Pancreas (tissue), 10 donors: Measurements from ENCODE around the gene CFAP299. TPM values are rescaled to one million over a fixed set of nuclear protein-coding genes. Genes with fewer than 3 reads are reported as not detected.
A peak's percentile ranks its signal among the peaks of the same experiment; 100 is the strongest.
"Not testable (repeated sequence)": the region's sequence is repeated elsewhere in the genome, so short reads cannot be mapped to it uniquely, and the experiment has no call there.

ENCODE experiments used
- ATAC-seq, 4 donors: fragments of 200-7000 bp; cut with Tn5 transposase; one replicate each; pipeline versions ENCODE4 v1.8.0 to v1.9.1; 2020; ENCODE audit warnings: mild to moderate bottlenecking in 4 of 4, moderate library complexity in 4 of 4
- DNase-seq, 6 donors: peaks; one replicate each; pipeline ENCODE4 v3.0.0-alpha.2; 2020
- FAIRE-seq: peaks from 2 replicates; lab custom pipeline; 2012; peaks lifted over from hg19 to GRCh38; lab: Jason Lieb, UNC
- H3K27ac ChIP-seq, 4 donors: fragments of 200-600 bp; sonication (generic); 1 replicate in 3 of 4; 2 replicates in 1 of 4; pipeline versions ENCODE4 v1.5.0 to v1.8.0; 2020
- H3K27me3 ChIP-seq, 4 donors: fragments of 200-600 bp; one replicate each; pipeline ENCODE4 v1.8.0; 2021
- H3K36me3 ChIP-seq, 3 donors: fragments of 200-600 bp; sonication (generic) in 1 of 3; one replicate each; pipeline versions ENCODE4 v1.5.0 to v1.8.0; 2020 to 2021
- H3K4me1 ChIP-seq, 3 donors: fragments of 200-600 bp; one replicate each; pipeline ENCODE4 v1.8.0; 2021
- H3K4me3 ChIP-seq, 4 donors: fragments of 200-600 bp; sonication (generic) in 2 of 4; one replicate each; pipeline versions ENCODE4 v1.5.0 to v1.8.0; 2020 to 2021
- H3K9me3 ChIP-seq, 4 donors: fragments of 200-600 bp; one replicate each; pipeline ENCODE4 v1.8.0; 2021
- CTCF ChIP-seq, 4 donors: fragments of 200-600 bp; sonication (generic) in 3 of 4; IDR thresholded peaks; one replicate each; pipeline versions ENCODE4 v1.5.0 to v1.8.0; 2021; ENCODE audit warnings: antibody characterized with exemption in 4 of 4
- WGBS, 2 donors: extraction: QIAGEN DNeasy Blood & Tissue Kit; methylation state at CpG; one replicate each; pipeline ENCODE4 v1.1.7; 2013; 5-methylcytosine and 5-hydroxymethylcytosine counted together
- intact Hi-C, 3 donors: fragments of 100-400 bp; cut with DNase I; formaldehyde crosslinking; loops; one replicate each; pipeline versions ENCODE4 v1.11.1 to v1.14.2; 2022
- polyA plus RNA-seq, 2 donors: library from polyadenylated mRNA; stranded (reverse); fragments of 200-250 nt; gene quantifications; one replicate each; pipeline ENCODE4 v1.2.3, GENCODE V29; 2013
- total RNA-seq, 6 donors: library from RNA; stranded (reverse); fragmentation: NEBNext Ultra II Directional in 4 of 6; extraction: Animal tissue kit (Norgen Biotek cat#: 25700) in 4 of 6; gene quantifications; one replicate each; pipeline versions ENCODE4 v1.2.1 to v1.2.4, GENCODE V29; 2021 to 2023
- donor health status: healthy with polysubstance abuse.
- donor health status: DM: no; HTN: no; CAD: no; lungs with moderate emphysema.
- donor health status: DM: no; HTN: no; CAD: no.
- donor health status: control.
- donor health status: control.
- donor health status: Bipolar disorder and iron deficiency.
- donor health status: DM: yes; HTN: yes; CAD: no.
- donor health status: DM: no; HTN: no; CAD: no.
- donor health status: DM: no; HTN: no; CAD: no.
- donor health status: DM: yes; HTN: yes; CAD: no.

CFAP299 gene
- total and polyA plus RNA-seq, 8 donors, result 0.14 TPM; not detected in 7

GRCh38 chr4:80334568-80334967 is 962 bp upstream of the CFAP299 start:
- FAIRE-seq, result peak; percentile 32
- WGBS, 2 donors, result 49 to 80% methylated on average over 1 of the region's 1 CpG
- no peak for TF ChIP-seq CTCF (IDR thresholded peaks at IDR 0.05)

GRCh38 chr4:80335226-80335553 is 340 bp upstream of the CFAP299 start:
- Histone ChIP-seq H3K27ac (no peak overlapping the region), H3K4me1 (no peaks in the 10 kb centered on the region), H3K4me3 (peak overlapping the region; percentile 13 to 68 (median 49)), H3K36me3 (no peaks in the 10 kb centered on the region), H3K27me3 (peaks cover 0 to 8% (median 0%) of the 10 kb centered on the region in 4 donors), H3K9me3 (no peaks in the 10 kb centered on the region)
- no peak for TF ChIP-seq CTCF (IDR thresholded peaks at IDR 0.05)
- no peak for ATAC-seq
- DNase-seq, result no peak
- intact Hi-C loops, result no loop called here
- peak; percentile 17 for FAIRE-seq
- WGBS, 2 donors, result 6 to 8% methylated on average over 3 of the region's 3 CpGs

More at GRCh38 chr4:80334568-80334967, 962 bp upstream of the CFAP299 start:
- ATAC-seq (no peak), DNase-seq (no peak)
- Histone ChIP-seq H3K4me1 (no peaks in the 10 kb centered on the region), H3K27me3 (peaks cover 0 to 14% (median 0%) of the 10 kb centered on the region in 4 donors), H3K9me3 (no peaks in the 10 kb centered on the region), H3K36me3 (no peaks in the 10 kb centered on the region), H3K27ac (no peak overlapping the region), H3K4me3 (no peak overlapping the region)
- intact Hi-C loops, result no loop called here

- 12 to 20% methylated on average over 10 of the region's 10 CpGs for WGBS, 2 donors
- DNase-seq, result peak in 3 of 6 donors; percentile 14 to 35 (median 30)
Measured at GRCh38 chr4:80336582-80336981, 1.1 kb downstream of the CFAP299 start.

GRCh38 chr4:80340036-80340435 is 4.5 kb downstream of the CFAP299 start:
- no peak overlapping the region for H3K27ac ChIP-seq
- no peaks in the 10 kb centered on the region for H3K27me3 ChIP-seq
- intact Hi-C loops, result no loop called here
- FAIRE-seq (no peak), DNase-seq (no peak), ATAC-seq (no peak)
- no peaks in the 10 kb centered on the region for H3K9me3 ChIP-seq
- no peak overlapping the region for H3K4me3 ChIP-seq
- no peaks in the 10 kb centered on the region for H3K36me3 ChIP-seq
- TF ChIP-seq CTCF (IDR thresholded peaks at IDR 0.05), result no peak
- WGBS, 2 donors, result 39 to 52% methylated on average over 2 of the region's 2 CpGs
- H3K4me1 ChIP-seq, result no peaks in the 10 kb centered on the region

More at GRCh38 chr4:80336582-80336981, 1.1 kb downstream of the CFAP299 start:
- ATAC-seq (peak; percentile 57 to 75 (median 68)), FAIRE-seq (no peak)
- intact Hi-C loops, result no loop called here
- no peaks in the 10 kb centered on the region for H3K27me3 ChIP-seq
- H3K9me3 ChIP-seq, result no peaks in the 10 kb centered on the region
- no peak overlapping the region for H3K27ac ChIP-seq
- no peaks in the 10 kb centered on the region for H3K36me3 ChIP-seq
- TF ChIP-seq CTCF (IDR thresholded peaks at IDR 0.05), result no peak
- no peaks in the 10 kb centered on the region for H3K4me1 ChIP-seq
- H3K4me3 ChIP-seq, result peak overlapping the region in 2 of 4 donors; percentile 51 to 68

GRCh38 chr4:80342684-80343083 is 7.2 kb downstream of the CFAP299 start:
- H3K27ac ChIP-seq, H3K36me3 ChIP-seq, H3K9me3 ChIP-seq, intact Hi-C loops, ATAC-seq, H3K4me3 ChIP-seq, FAIRE-seq, DNase-seq, H3K4me1 ChIP-seq, H3K27me3 ChIP-seq: not testable (repeated sequence)
